Renal cortex interstitium (tissue), 11 donors: ENCODE data around the gene MAU2. TPM values are rescaled to one million over a fixed set of nuclear protein-coding genes. Genes with fewer than 3 reads are reported as not detected.

Source experiments
- DNase-seq, 11 donors: peaks; one replicate each; pipeline ENCODE4 v3.0.0-alpha.2; 2013; ENCODE audit warnings: low read depth in 9 of 11, low spot score in 4 of 11; ENCODE audit errors: extremely low read depth in 1 of 11
- polyA plus RNA-seq, 3 donors: library from polyadenylated mRNA; unstranded; fragments of 120-200 nt; gene quantifications; one replicate each; pipeline ENCODE4 v1.2.1, GENCODE V29; 2013; ENCODE audit not compliant: insufficient read length in 3 of 3

MAU2 gene
- polyA plus RNA-seq, 3 donors: 45.0 to 85.6 (median 50.0) TPM

DNA sequence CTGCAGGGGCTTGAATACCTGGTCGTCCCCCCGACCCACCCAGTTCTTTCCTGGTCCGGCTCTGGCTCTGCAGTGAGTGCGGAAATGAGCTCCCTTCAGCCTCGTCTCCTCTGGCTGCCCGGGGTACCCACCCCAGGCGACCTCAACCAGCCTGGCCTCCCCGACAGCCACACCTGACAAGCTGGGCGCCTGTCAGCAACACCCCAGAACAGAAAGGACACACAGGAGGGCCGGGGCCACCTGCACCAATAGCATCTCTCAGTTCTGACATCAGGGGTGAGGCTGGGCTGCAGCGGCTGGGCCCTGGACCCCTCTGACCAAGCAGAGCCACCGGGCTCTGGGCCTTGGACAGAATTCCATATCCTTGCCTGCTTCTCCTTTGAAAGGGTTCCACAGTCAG lies 20.0 kb upstream of the MAU2 start:
- DNase-seq: no peak

DNA sequence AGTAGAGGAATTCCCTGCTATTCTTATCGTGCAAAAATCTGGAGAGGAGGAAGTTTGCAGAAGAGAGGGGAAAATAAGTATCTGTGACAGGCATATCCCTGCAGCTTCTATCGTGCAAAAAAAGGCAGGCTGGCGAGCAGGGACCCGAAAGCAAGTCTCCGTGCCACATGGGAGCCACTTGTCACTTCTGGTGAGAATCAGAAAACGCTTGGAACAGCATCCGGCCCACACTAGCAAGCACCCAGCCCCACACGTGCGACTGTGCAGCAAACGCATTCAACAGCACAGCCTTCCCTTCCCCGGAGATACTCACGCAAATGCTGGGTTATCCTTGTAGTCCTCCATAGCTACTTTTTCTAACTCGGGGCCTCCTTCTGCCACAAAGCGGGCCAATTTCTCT lies 17.2 kb upstream of the MAU2 start:
- DNase-seq: no peak

DNA sequence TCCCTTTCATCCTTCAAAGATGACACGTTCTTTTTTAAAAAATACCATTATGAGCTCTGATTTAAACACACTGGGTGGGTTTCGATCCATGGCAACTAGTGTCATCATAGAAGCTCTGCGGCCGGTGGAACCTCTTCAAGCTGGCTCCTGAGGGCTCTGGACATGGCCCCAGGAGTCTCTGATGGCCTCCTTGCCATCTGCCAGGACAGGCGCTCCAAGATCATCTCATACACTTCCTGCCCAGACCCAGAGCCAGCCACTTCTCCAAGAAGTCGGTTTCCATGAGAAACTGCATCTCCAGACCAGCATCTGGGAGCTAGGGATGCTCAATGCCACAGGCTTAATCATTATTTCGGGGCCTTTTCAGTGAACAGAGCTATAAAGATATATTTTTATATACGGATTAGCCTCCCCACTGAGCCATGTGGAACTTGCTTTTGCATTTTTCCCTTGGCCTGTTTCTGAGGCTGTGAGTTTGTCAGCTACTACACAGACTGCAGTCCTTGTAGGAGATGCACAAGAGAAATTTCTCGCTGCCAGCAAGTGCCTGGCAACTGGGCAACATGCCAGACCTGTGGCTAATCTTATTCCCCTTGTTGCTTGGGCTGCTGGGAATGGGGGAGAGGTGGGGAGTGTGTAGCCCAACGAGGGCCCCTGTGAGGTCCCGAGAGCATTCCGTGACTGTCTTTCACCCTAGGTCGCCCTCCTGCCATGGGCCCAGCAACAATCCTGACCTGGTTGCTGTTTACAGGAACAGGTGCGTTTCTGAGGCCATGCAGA lies 16.3 kb upstream of the MAU2 start:
- no peak for DNase-seq

DNA sequence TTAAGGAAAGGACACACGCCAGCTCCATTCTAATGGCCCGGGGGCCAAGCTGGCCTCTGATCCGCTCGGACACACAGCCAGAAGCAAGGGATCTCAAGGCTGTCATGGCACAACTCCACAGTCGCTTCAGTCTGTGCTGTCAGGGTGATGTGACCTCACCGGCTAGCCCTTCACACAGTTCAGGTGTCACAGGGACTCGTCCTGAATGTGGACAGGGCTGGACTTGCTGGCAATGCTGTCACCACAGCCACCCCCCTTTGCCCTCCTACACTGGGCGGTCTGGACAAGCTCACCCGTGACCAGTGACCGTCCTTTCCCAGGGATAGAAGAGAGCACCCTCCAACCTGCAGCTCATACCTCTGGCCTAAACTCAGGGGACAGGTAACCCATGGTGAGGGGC lies 15.6 kb upstream of the MAU2 start:
- no peak for DNase-seq

DNA sequence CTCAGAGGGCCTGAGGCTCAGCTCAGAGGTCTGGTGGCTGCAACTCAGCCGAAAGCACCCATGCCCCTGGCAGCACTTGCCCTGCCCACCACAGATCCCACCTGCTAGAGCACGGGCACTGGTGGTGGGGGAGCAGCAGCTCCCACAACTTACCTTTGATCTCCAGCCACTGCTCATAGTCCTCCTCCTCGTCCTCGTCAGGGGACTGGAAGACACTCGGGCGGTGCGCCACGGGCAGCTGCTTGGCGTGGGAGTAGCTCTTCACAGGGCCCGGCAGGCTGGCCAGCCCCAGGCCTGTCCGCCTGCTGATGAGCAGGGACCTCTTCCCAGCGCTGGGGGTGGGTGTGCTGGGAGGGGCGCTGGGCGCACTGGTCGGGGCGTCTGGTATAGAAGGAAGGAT lies 14.9 kb upstream of the MAU2 start:
- peak in 1 of 11 donors; percentile 18 for DNase-seq

DNA sequence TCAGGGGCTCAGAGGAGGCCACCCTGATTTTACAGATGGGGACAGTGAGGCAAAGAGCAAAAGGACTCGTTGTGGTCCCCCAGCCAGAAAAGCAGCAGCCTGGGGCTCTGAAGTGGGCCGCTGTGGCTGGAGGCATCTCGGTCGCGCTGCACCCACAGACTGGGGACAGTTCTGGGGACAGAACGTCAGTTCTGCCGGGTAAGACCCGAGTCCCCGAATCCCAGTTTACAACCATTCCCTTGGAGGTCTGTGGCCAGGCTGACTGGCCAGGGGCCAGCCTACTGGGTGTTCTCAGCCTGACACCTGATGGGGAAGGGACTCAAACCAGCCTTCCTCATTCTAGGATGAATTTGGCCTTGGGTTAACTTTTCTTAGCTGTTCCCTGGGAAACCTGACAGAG lies 14.4 kb upstream of the MAU2 start:
- DNase-seq: no peak

DNA sequence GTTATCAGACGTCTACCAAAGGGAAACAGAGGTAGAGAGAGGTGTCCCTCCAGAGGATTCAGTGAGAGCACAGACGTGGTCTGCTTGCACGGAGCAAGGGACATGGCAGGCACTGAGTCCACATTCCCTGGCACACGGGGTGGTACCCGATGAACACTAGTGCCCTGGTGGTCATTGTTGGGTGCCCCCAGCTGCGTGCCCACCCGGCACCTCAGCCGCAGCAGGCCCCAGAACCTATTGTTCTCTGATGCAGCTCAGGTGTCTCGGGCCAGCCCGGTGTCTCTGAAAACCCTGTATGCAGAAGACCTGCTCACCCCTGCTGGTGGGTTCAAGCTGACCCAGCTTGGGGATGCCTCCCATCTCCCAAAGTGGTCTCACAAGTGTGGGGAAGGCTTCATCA lies 12.3 kb upstream of the MAU2 start:
- DNase-seq: no peak

DNA sequence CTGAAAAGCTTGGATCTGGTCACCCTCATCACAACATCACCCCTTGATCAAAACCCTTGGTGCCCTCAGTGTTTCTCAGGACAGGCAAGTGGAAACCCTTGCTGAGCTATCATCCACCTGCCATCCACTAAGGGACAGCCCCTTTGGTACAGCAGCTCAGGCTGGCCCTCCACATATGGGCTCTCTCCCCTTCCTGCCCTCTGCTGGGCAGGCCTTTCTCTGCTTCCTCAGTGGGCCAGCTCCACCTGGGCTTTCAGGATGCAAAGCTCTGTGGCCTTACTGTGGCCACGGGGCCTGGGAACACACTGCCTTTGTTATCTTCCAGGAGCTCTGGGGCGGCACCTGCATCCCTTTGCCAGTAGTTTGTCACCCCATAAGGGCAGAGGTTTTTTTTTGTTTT lies 5.2 kb upstream of the MAU2 start:
- DNase-seq: no peak

DNA sequence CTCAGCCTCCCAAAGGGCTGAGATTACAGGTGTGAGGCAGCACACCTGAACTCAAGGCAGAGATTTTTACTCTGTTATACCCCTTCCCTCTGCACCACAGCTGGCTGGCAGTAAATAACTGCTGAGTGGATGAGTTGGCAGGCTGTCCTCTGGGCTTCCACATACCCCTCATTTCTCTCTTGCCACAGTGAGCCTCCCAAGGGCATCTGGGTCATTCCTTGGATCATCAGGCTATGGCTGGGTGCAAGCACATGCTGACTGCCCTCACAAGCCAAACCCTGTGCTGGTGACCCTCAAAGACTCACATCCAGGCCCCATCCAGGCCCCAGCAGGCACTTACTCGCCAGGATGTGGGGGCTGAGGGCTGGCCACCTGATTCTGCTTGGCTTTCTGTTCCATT lies 4.5 kb upstream of the MAU2 start:
- DNase-seq: no peak

DNA sequence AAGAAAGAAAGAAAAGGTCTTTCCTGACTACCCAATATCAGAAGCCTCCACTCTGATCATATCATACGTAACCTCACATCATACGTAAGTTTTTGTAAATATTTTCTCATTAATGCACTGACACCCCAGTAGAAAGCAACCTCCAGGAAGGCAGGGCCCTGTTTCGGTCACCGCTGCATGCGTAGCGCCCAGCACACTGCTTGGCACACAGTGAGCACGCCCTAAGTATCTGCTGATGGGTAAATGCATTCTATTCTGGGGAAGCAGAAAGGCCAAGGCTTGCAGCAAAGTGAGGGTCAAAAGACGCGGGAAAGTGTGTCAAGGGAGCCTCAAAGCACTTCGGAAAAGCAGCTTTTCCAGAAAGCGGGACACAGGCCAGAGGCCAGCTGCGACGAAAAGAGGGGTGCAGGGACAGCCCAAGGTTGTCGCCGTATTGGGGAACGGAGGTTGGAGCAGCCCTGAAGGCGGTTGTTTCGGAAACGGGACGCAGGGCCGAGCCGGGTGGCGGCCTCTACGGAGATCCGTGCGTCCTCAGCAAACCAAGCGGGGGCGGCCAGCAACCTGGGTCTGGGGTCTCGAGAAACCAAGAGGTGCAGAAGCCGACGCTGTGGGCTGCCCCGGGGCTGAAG lies 783 bp upstream of the MAU2 start:
- no peak for DNase-seq

DNA sequence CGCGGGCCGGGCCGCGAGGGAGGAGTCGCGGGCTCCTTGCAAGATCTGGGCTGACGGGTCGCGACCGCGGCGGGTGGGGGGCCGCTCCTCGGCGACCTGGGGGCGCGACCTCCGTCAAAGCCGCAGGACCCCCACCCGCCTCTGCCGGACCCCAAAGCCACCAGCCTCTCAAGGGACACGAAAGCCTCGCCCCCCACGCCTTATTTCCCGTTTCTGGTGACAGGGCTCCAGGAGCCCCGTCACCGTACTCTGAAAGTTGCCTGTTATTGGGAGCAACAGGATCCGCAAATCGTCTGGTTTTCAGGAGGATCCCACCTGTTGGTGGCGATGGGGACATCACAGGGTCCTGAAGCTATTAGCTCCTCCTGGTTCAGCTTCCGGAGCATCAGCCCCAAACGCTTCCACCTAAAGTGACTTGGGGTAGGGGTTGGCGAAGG lies 530 bp downstream of the MAU2 start:
- peak in 1 of 11 donors; percentile 24 for DNase-seq

DNA sequence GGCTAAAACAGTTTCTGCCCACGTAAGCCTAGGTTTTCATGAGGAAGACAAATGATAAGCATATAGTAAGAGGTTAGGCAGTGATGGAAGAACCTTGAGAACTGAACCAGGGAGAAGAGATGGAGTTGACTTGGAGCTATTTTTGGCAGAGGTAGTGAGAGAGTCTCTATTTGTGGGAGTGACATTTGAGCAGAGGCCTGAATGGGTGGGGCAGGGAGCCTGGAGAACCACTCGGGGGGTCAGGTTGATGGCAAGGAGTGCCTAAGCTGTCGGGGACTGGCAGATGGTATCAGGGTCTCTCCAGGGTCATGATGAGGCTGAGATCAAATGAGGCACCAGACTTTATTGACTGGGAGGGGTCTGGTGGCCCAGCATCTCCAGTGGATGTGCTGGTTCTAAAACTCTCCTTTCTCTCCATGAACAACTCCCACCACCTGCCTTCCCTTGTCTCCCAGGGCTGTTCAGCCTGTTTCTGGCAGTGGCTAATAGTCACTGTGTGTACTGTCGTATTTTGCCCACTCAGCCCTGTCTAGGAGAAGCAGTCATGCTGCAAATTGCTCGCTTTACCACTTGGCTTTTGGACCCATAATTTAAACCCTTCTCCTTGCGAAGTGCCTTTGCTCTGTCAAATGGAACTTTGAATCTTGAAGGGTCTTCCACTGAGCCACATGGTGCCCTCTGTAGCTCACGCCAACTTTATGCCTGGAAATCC lies 3.6 kb downstream of the MAU2 start:
- peak in 2 of 11 donors; percentile 3 to 37 for DNase-seq

DNA sequence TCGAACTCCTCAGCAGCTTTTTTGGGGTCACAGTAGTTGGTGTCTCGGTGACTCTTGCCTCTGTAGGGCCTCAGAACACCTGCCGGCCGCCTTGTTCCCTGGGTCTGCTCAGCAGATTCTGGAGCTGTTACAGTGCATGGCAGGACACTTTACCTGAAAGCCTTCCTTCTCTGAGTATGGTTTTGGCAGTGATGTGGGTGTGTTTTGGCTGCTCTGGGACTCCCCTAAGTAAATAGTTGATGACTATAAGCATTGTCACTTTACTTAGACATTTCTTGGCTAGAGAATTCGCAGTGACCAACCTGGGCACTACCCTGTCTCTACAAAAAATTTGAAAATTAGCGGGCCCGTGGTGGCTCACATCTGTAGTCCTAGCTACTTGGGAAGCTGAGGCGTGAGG lies 7.0 kb downstream of the MAU2 start:
- DNase-seq: no peak

DNA sequence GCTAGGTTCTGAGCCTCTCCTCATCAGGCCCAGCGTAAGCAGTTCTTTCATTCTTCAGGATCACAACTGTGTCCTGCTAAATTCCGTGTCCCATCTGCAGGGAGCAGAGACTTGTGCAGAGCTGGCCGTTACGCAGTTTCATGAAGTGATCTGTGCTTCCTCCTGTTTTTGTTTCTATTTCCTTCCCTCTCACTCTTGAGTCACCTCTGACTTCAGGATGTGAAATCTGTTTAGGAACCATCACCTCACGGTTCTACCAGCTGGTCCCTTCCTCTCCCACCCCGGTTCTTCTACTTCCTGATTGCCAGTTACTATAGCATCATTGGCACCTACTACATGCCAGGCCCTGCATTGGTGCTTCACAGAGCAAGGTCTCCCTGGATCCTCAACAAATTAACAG lies 8.5 kb downstream of the MAU2 start:
- DNase-seq: no peak

DNA sequence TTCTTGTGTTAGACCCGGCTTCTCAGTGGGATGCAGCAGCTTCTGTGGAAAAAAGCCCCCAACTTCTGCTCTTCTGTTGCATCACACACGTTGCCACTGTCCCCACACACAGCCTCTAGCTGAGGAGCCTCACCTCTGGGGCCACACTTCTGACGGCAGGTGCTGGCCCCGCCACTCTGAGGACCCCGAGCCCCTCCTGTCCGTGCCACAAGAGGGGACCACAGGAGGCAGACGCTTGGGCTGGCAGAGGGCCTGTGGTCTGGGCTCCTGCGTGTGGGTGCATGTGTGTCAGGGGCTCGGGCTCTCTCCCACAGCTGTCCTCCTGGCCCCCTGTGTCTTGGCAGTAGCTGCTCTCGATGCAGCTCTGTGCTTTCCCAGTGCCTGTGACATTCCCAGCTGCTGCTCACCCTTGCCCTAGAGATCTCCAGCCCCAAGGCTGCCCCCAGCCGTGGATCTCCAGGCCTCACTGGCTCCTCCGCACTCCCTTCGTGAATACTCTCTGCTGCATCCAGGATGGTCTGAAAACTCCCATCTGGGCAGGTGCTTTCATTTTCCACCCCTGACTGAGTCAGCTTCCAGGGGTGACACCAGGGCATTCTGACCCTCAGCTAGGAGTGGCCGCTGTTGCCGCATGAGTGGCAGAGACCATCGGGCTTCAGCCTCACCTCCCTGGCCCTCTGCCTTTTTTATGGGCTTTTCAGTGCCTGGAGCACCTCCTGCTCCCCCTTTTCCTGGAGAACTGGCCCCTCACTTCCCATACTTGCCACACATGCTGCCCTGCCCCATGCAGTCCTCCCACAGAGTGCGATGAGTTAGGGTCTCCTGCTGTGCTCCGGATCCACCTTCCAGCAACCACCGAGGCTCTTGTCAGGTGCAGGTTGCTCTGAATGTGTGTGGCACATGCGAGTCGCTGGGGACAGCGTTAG lies 13.7 kb downstream of the MAU2 start:
- DNase-seq: no peak

DNA sequence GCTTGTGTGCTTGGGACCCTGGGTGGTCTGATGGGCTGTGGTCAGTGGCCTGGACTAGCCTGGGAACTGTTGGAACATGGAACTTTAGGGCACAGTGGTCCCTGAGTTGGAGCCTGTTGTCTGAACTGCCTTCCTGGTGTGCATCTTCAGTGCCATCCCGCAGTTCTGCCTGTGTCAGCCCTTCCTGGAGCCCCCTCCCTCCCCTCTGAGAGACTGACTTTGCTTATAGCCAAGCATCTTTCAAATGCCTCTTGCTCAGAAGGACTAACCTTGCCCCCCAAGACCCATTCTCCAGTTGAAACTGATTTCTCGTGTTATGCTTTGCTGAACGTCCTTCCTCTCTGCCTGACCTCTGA lies 14.3 kb downstream of the MAU2 start:
- no peak for DNase-seq

DNA sequence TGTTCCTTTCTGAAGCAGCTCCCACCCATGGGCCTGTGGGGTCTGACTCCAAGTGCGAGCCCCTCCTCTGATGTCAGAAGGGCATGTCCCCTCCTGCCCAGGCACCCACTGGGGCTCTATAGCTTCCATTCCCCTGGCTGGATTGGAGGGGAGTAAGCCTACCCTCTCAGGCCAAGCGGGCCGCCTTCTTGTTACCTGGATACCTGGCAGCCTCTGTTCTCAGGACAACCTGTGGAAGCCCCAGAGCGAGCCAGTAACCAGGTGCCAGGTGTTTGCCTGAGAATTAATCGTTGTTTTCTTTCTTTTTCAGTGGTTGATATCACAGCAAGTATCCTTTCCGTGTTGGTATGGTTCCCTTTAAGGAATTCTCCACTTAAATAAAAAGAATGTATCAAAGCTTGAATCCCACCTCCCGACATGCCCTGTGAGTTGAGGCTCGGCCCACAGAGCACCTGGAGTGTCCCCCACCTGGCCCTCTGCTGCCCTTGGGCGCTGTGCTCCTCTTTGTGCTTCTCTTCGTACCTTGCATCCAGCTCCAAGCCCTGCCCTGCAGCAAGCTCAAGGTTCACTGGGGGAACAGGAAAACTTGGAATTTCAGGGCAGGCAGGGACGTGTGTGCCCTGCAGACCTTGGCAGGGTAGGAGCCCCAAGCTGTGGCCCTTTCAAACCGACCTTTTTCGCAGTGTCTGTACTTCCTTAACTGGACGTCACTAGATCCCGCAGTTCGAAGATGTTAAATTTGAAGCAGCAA lies 15.0 kb downstream of the MAU2 start:
- no peak for DNase-seq

DNA sequence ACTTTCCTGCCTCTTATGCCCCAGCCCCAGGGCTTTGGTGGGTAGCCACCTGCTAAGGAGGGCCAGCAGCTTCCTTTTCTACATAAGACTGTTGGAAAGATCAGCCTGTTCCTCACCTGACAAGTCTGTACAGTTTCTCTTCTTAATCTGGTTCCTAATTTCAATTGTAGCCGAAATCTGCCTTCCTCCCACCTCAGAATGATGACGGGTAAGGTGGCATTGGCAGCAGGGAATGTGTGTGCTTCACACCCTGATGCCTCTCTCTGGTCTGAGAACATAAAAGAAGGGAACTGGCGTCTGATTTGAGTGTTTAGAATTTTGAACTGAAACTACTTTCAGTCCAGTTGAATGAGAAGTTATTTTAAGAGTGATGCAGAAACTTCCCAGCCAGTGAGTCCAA lies 16.0 kb downstream of the MAU2 start:
- no peak for DNase-seq

DNA sequence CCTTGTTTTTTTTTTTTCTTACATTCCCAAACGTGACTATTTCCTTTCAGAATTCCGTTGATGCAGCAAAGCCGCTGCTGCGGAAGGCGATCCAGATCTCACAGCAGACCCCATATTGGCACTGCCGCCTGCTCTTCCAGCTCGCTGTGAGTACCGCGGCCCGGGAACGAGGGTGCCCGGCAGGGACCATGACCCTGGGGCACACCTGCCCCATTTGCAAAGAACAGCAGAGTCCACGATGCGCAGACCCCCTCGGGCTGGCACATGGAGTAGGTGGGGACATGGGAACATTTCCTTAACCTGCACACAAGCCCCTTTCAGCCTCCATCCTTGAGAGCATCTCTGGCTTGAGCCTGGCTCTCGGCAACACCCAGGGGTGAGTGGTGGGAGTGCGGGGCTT lies 16.5 kb downstream of the MAU2 start:
- DNase-seq: no peak
